HG02623 (cell line): ENCODE data around the gene C1QBP.
A peak's percentile ranks its signal among the peaks of the same experiment; 100 is the strongest.
"Not testable (repeated sequence)": the region's sequence is repeated elsewhere in the genome, so short reads cannot be mapped to it uniquely, and the experiment has no call there.

ENCODE experiments used
- ATAC-seq: cut with Tn5 transposase; IDR thresholded peaks from one replicate; pipeline ENCODE4 v1.9.1; 2021; ENCODE audit warnings: moderate library complexity; ENCODE audit not compliant: unreplicated experiment

C1QBP gene

DNA sequence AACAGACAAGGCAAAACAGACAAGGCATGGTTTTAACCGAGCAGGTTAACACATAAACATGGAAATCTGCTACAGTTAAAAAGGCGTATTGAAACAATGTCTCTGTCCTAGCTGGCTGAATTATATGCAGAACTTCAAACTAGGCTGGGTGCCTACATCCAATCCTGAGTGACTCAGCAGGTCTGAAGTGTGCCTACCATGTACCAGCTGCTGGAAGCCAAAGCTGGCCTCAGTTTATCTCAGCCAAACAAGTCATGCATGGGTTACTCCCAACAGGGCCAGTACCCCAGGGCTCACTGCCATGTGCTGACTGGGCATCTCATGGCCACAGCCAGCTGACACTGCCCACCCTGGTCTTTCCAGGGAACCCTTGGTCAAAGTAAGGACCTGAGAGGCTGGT is 4.0 kb downstream of the C1QBP start:
- ATAC-seq, result no peak

DNA sequence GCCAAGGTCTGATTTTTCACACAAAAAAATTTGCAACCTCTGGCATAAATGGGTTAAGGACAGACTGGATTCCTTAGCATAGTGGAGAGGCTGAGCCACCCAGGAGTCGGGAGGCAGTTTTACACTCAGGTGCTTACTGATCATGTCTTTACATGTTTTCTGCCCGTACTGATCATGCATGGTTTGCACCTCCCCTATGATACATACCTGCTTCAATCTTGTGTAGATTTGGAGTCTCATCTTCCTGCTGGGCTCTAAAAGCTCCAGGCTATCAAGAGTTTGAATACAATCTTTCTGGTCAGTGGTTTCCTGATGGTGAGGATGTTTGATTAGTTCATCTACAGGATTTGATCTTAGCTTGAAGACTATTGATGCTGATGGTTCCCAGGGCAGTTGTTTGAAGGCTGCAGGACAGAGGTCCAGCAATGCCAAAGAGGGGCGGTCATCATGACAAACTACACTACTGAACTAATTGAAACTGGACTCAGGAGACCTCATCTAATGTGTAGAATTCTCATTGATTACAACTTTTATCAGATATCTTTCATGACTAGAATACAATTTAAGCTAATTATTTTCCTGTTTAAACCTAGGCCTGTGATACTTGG is 6.9 kb downstream of the C1QBP start:
- no peak for ATAC-seq

DNA sequence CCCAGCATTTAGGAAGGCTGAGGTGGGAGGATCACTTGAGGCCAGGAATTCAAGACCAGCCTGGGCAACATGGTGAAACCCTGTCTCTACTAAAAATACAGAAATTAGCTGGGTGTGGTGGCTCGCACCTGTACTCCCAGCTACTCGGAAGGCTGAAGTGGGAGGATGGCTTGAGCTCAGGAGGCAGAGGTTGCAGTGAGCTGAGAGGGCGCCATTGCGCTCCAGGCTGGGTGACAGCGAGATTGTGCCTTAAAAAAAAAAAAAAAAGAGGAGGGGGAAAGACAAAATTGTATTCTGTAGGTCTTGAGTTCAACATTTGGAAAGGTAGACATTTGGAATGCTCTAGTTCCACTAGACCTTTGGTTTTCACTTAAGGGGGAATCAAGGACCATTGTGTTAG is 7.7 kb downstream of the C1QBP start:
- ATAC-seq, result not testable (repeated sequence)

DNA sequence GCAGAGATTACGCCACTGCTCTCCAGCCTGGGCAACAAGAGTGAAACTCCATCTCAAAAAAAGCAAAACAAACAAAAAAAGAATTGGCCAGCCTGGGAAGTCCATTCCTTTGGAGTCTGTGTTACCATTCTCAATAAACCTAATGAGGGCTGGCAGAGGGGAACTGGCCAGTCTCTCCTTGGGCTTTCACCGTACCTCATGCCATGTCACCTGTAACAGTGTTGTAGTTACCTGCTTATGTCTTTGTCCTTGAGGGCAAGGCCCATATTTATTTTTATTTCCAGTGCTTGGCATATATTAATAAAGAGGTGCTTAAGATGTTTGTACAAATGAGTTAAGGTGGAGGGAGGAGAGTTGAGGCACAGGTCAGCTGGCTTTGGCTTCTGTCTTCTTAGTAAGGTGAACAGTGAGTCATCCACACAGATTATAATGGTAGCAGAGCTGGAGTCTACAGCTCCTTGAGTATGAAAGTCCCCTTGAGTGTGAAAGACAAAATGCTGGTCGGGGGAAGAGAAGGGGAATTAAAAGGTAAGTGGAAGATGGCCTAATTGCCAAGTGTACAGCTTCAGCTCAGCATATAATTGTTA is 8.4 kb downstream of the C1QBP start:
- no peak for ATAC-seq

DNA sequence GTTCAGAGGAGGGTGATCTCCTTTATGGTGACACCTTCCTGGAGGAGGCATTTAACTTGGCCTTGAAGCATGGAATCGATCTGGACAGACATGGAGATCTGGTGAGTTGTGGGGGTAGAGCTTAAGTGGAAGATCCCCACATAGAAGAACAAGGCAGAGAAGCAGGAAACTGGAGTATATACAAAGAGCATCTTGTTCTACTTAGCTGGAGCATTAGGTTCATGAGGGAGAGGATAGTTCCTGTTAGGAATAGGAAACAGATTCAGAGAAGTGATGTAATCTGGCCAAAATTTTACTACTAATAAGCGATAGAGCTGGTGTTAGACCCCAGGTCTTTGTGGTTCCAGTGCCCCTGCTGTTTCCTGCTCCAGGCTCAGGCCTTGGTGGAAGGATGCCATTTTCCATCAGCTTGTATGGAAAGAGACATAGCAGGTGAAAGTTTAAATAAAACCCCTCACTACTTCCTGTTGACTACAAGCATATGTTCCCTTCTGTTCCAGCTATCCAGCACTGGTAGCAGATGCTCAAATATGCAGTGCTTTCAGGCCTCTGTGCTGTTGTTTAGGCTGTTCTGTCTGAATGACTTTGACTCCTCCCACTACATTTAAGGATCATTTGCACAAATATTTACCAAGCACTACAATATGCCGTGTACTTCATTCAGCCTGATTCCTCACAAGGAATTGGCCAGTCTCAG is 9.6 kb downstream of the C1QBP start:
- no peak for ATAC-seq

DNA sequence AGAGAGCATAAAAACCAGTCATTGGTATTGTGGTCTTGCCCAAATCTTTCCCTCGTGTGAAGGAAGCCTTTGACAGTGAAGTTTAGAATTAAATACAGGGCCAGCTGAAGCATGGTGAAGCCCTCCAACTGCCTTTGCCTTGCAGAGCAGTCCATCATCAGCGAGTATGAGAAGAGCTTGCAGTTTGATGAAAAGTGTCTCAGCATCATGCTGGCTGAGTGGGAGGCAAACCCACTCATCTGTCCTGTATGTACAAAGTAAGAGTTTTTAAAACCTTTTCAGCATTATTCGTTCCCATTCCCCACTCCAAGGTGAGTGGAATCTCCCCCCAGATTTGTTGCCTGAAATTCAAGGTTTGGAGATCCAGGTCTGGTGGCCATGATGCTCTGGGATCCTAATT is 13.1 kb downstream of the C1QBP start:
- ATAC-seq, result no peak

DNA sequence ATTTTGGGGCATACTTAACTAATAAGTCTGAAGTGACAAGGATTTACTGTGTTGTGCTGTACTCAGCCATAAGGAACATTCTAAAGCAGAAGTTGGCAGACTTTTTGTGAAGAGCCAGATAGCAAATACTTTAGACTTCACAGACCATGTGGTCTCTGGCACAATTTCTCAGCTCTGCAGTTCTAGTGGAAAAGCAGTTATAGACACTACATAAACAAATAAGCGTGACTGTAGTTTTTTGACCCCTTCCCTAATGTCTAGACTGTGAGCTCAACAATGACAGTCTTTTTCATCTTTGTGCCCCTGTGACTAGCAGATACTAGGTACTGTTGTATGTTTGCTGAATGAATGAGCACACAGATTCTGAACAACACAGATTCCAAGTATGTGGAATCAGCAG is 14.0 kb downstream of the C1QBP start:
- no peak for ATAC-seq

DNA sequence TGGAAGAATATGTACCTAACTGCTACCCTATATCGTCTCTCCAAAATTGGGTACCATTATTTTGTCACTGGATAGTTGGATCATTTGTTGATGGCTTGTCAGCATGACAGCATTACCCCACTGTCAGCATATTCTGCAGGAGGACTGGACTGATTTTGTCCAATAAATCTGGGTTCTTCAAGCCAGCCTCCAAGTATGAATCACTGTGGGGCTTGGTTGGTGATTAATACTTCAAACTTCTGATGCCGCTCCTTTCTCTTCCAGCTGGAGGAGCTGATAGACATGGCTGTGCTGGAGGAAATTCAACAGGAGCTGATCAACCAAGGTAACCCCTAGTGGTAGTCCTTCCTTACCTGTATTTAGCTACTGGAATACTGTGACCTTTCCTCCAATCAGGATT is 16.4 kb downstream of the C1QBP start:
- ATAC-seq, result no peak

DNA sequence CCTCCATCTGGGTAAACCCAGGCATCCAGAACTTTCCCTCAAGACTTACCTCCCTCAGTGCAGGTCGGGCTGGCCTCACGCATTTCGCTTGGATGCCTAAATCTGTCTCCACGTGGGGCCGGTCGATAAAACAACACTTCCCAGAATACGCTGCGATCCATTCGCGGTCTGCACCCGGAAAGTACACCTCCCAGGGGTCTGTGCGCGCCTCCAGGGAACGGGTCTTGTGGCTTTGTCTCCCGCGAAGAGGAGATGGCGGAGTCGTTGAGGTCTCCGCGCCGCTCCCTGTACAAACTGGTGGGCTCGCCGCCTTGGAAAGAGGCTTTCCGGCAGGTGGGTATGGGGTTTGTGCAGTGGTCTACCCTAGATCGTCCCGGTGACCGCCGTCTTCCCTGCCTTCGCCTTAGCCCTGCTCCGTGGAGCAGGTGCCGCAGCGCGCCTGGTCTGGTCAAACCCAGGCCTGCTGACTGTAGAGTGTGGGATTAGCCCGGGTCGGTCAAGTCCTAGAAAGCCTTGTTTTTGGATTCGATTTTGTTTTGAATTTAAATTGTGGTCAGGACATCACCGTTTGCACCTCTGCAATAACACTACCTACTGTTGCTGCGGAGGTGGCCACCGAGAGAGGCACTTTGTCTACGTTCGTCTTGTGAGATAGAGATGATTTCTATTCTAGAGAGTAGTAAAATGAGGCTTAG is 18.8 kb downstream of the C1QBP start, which contains the start of gene RPAIN:
TSS of gene RPAIN (plus strand) at position 224 of the 695 bp plus-strand sequence. CDS start at position 253, 29 bp downstream.
- ATAC-seq, result peak; percentile 34

DNA sequence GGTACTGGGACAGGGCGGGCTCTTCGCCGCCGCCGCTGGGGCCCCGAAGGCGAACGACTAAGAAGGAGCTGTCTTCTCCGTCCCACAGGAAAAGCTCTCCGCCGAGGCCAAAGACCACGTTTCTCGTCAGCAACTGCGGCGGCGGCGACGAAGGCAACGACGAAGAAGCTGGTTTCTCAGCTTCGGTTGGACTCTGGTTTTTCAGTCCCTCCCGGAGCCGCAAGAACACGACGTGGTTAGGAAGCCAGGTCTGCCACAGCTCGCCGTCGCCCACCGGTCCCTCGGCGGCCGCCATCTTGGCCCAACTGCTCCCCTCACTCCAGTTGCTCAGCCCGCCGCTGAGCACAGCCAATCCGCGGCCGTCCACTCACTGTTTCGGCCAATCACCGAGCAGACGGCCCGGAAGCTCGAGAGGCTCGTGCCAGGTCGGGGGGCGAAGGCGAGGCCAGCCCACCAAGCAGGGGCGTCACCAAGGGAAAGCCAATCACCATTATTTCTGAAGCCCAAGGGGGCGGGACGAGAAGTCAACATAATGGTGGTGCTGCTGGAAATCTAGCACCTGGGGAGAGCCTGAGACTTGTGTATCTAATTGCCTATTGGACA is 19.5 kb downstream of the C1QBP start, which contains the start of gene NUP88:
TSS of gene NUP88 (minus strand) at position 307 of the 603 bp plus-strand sequence. CDS start at position 295, 12 bp downstream.
- ATAC-seq, result peak; percentile 82

DNA sequence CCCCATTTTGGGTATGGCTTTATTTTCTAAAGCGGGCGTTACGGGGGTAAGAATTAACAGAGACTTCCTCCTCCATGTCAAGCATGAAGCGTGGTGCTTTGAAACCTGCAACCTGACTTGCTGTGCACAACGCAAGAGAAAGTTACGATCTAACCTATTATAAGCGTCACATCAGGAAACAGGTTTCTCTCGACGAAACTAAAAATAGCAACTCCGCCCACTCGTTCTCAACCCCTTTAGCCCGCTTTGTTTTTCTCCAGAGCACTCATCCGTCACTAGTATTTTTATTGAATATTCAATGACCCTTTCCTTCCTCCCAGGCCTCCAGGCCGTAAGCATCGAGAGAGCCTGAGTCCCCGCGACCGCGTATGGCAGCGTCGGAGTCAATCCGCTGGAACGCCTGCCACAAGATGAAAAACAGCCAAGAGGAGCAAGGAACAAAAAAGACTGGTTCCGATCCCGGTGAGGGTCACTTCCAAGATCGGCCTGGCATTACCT is 20.0 kb downstream of the C1QBP start:
- peak; percentile 29 for ATAC-seq

DNA sequence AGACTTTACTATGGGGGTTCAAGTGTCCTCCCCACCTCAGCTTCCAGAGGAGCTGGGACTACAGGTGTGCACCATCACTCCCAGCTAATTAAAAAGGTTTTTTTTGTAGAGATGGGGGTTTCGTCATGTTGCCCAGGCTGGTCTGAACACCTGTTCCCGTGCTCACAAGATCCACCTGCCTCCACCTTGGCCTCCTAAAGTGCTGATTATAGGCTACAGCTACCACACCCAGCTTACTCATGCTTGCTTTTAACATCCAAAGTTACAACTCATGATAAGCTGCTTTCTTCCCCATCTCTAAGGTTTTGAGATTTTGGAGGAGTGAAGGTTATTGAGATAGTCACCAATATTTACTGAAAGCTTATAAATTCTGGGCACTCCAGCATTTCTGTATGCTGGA is 22.1 kb downstream of the C1QBP start:
- no peak for ATAC-seq

DNA sequence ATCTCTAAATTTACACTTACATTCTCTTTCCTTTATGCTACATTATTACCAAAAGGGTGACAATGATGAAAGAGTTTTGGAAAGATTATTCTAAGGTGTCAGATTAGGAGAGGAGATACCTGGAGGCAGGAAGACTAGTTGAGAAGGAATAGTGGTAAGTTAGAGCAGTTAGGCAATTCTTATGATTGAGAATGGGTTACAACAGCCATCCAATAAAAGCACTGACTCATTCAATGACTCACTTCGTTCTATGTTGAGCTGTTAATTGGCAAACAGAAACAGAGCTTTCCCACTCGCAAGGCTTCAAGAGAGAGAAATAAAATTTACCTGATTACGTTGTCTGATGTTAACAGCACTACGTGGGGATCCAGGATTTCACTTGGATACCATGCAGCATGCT is 25.3 kb downstream of the C1QBP start:
- ATAC-seq, result no peak

DNA sequence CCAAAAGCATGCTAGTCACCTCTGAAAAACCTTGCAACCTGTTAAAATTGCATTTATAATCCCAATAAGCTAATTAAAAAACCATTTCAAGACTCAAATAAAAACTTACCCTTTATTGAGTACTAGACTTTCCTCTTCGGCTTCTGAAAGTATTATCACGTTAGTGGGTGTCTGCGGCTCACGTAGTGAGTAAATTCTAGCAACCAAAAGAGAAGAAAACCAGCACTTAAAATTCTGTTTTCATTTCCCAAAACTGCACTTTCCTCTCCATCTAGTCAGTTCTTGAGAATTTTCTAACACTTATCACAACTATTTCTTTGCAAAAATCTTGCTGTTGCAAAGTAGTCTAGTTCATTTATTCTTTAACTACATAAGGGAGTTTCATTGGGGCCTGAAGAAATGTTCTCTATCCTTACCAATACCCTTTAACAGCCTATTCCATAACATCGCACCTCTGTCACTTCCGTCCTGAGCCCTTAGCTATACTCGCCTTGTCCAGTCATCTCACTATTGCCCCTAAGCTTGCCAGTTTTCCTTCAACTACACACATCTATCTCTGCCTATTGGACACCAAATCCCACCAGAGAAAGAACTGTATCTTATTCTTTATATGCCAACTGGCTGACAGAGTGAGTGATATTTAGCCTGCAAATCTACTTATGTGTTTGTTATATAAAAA is 28.2 kb downstream of the C1QBP start:
- no peak for ATAC-seq

DNA sequence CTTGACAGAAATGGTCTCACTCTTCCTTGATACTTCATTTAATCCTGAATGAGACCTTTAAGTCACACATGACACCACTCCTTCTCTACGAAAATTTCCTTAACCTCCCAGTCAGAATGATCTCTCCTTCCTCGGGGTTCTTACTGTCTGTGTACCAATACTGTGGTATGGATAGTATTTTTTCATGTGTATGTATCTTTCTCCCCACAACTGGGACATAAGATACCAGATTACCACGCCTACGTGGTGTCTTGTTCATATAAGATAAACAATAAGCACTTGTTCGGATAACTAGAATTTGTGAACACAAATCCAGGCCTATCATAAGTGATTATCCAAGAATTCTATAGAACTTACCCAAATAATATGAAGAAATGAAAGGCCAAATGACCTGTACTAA is 30.8 kb downstream of the C1QBP start:
- no peak for ATAC-seq

DNA sequence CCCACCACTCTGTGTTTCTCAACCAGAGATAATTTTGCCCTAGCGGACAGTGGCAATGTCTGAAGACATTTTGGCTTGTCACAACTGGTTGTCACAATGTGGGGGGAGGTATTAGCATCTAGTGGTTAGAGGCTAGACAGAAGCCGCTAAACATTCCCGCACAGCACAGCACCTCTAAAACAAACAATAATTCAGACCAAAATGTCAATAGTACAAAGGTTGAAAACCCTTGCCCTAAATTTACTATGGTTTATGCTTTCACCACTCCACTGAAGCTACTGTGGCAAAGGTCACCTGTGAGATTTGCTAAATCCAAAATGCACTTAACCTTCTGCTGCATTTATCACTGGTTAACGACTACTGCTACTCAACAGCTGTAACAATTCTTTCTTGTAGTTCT is 33.6 kb downstream of the C1QBP start:
- ATAC-seq, result no peak

DNA sequence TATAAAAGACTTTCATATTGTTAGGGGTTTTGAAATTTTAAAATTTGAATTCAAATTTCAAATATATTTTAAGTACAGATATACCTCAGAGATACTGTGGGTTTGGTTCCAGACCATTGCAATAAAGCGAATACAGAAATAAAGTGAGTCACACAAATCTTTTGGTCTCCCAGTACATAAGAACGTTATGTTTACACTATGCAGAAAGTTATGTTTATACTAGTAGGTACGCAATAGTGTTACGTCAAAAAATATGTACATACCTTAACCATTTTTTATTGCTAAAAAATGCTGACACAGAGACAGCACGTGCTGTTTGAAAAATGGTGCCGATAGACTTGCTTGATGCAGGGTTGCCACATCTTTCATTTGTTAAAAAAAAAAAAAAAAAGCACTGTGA is 39.2 kb downstream of the C1QBP start:
- ATAC-seq, result no peak

DNA sequence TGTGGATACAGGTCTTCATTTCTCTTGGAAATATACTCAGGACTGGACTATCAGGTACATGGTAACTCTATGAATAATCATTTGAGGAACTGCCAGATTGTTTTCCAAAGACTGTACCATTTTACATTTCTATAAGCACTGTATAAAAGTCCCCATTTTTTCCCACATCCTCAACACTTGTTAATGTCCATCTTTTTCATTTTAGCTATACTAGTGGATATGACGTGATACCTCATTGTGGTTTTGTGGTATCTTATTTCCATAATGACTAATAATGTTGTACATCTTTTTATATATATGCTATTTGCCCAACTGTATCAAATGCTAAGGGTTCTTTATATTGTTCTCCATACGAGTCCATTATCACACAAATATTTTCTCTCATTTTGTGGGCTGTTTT is 42.3 kb downstream of the C1QBP start:
- ATAC-seq, result no peak

DNA sequence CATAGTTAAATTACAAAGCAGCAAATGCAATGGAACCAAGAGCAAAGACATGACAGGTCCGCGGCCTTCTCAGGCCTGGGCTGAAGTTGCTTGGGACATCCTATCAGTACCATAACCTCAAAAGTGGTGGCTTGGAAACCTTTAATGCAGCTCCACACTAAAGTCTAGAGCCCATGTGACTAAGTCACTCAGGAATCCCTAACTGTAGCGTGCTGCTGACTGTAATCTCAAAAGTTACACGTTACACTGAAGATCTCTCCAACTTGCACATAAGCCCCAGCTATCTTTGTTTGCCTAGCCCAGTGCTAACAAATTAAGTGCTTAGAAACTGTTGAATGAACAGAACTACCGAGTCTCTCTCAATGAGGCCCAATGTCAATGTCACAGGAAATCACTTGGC is 47.3 kb downstream of the C1QBP start:
- ATAC-seq, result no peak
